ENCODE measurements around the gene MCAT.

DNA sequence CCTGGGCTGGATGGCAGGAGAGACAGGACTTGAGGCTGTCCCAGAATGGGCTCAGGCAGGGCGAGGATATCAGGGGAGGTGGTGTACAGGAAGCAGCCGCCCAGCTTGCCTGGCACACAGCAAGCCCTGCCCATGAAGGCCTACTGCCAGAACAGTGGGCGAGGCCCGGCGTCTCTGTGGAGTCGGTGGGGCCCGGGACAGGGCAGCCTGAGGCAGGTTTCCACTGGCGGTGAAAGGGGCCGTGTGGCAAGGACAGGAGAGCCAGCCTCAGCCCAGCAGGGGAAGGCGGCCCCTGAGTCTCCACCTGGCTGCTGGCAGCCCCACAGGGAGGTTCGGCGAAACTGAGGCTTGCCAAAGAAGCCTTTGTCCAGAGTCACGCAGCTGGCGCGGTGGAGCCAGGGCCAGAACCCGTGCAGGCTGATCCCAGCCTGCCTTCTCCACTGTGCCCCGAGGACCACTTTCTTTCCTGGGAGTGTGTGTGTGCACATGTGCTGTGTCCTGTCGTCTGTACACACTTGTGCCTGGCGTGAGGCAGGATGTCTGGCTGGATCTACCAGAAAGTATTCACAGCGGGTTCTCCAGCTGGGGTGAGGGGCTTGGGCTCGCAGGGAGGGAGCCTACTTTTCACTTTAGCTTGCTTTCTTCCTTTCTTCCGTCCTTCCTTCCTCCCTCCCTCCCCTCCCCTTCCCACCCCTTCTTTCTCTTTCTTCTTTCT lies 9.3 kb upstream of the MCAT start:
- no peak for TF ChIP-seq POLR2AphosphoS5 (IDR thresholded peaks at IDR 0.05; ENCODE audit: borderline replicate concordance, low read depth, low read length)
- TF ChIP-seq EZH2 (IDR thresholded peaks at IDR 0.05): no peak
